ENCODE data around the gene BPIFA3.

The BPIFA3 gene

GRCh38 chr20:33234050-33234449, 16.9 kb downstream of the BPIFA3 start:
- DNase-seq = no peak
- Histone ChIP-seq H3K4me3 (ENCODE audit: control insufficient read depth in 1 of 7, extremely low read depth in 1 of 7, insufficient read depth in 4 of 7, low read depth in 2 of 7, low read length in 6 of 7) (no peak overlapping the region), H3K36me3 (ENCODE audit: control insufficient read depth in 4 of 4, insufficient read depth in 4 of 4, low read length in 3 of 4) (no peaks in the 10 kb centered on the region), H3K27me3 (replicated peaks in 2 of 5; ENCODE audit: control insufficient read depth in 4 of 5, insufficient read depth in 5 of 5, low read length in 4 of 5) (peaks cover 0 to 38% (median 8%) of the 10 kb centered on the region in 5 experiments), H3K4me1 (ENCODE audit: control extremely low read depth in 1 of 4, control insufficient read depth in 4 of 4, insufficient read depth in 4 of 4, low read length in 3 of 4) (peaks cover 0 to 11% (median 0%) of the 10 kb centered on the region in 4 experiments), H3K9me3 (ENCODE audit: control extremely low read depth in 1 of 5, control insufficient read depth in 4 of 5, insufficient read depth in 2 of 5, low read depth in 1 of 5, low read length in 4 of 5) (no peaks in the 10 kb centered on the region), H3K27ac (ENCODE audit: insufficient read depth in 1 of 2, low read depth in 1 of 2, low read length in 2 of 2, poor library complexity in 1 of 2, severe bottlenecking in 2 of 2) (no peak overlapping the region)
- 90% methylated on average over 2 of the region's 2 CpGs for WGBS (ENCODE audit: insufficient coverage)
- POLR2A ChIA-PET = no interaction called here
- CTCF ChIA-PET = no interaction called here

- no peaks in the 10 kb centered on the region for H3K4me1 ChIP-seq (ENCODE audit: control extremely low read depth in 1 of 4, control insufficient read depth in 4 of 4, insufficient read depth in 4 of 4, low read length in 3 of 4)
- ChIA-PET POLR2A (no interaction called here), CTCF (interaction anchor here (1.3 kb wide), 1 partner anchor 28 kb away, joined by 3 read pairs; no protein-coding TSS in a partner anchor)
- H3K4me3 ChIP-seq (ENCODE audit: control insufficient read depth in 1 of 7, extremely low read depth in 1 of 7, insufficient read depth in 4 of 7, low read depth in 2 of 7, low read length in 6 of 7) = no peak within 1 kb of the TSS
- no peaks in the 10 kb centered on the region for H3K36me3 ChIP-seq (ENCODE audit: control insufficient read depth in 4 of 4, insufficient read depth in 4 of 4, low read length in 3 of 4)
- H3K27me3 ChIP-seq (replicated peaks in 2 of 5; ENCODE audit: control insufficient read depth in 4 of 5, insufficient read depth in 5 of 5, low read length in 4 of 5) = peaks cover 0 to 38% (median 10%) of the 10 kb centered on the region in 5 experiments
- WGBS (ENCODE audit: insufficient coverage) = 94% methylated on average over 4 of the region's 5 CpGs
- H3K27ac ChIP-seq (ENCODE audit: insufficient read depth in 1 of 2, low read depth in 1 of 2, low read length in 2 of 2, poor library complexity in 1 of 2, severe bottlenecking in 2 of 2) = no peak within 1 kb of the TSS
- H3K9me3 ChIP-seq (ENCODE audit: control extremely low read depth in 1 of 5, control insufficient read depth in 4 of 5, insufficient read depth in 2 of 5, low read depth in 1 of 5, low read length in 4 of 5) = no peaks in the 10 kb centered on the region
- DNase-seq = no peak
Observed at GRCh38 chr20:33235696-33236095, 18.5 kb downstream of the BPIFA3 start, which contains the start of gene BPIFA1. Gene BPIFA1 (plus strand): TSS chr20:33235996. CDS start chr20:33237712, 1,716 bp downstream.

- Histone ChIP-seq H3K27me3 (replicated peaks in 2 of 5; ENCODE audit: control insufficient read depth in 4 of 5, insufficient read depth in 5 of 5, low read length in 4 of 5) (peaks cover 0 to 36% (median 10%) of the 10 kb centered on the region in 5 experiments), H3K4me3 (ENCODE audit: control insufficient read depth in 1 of 7, extremely low read depth in 1 of 7, insufficient read depth in 4 of 7, low read depth in 2 of 7, low read length in 6 of 7) (no peak overlapping the region), H3K4me1 (ENCODE audit: control extremely low read depth in 1 of 4, control insufficient read depth in 4 of 4, insufficient read depth in 4 of 4, low read length in 3 of 4) (no peaks in the 10 kb centered on the region), H3K9me3 (ENCODE audit: control extremely low read depth in 1 of 5, control insufficient read depth in 4 of 5, insufficient read depth in 2 of 5, low read depth in 1 of 5, low read length in 4 of 5) (no peaks in the 10 kb centered on the region), H3K36me3 (ENCODE audit: control insufficient read depth in 4 of 4, insufficient read depth in 4 of 4, low read length in 3 of 4) (no peaks in the 10 kb centered on the region), H3K27ac (ENCODE audit: insufficient read depth in 1 of 2, low read depth in 1 of 2, low read length in 2 of 2, poor library complexity in 1 of 2, severe bottlenecking in 2 of 2) (no peak overlapping the region)
- CTCF ChIA-PET = interaction anchor here (1.3 kb wide), 1 partner anchor 27 kb away, joined by 3 read pairs; no protein-coding TSS in a partner anchor
- POLR2A ChIA-PET = no interaction called here
- DNase-seq = no peak
- 86% methylated on average over 1 of the region's 1 CpG for WGBS (ENCODE audit: insufficient coverage)
Observed at GRCh38 chr20:33236351-33236750, 19.2 kb downstream of the BPIFA3 start.

- no peak overlapping the region for H3K4me3 ChIP-seq (ENCODE audit: control insufficient read depth in 1 of 7, extremely low read depth in 1 of 7, insufficient read depth in 4 of 7, low read depth in 2 of 7, low read length in 6 of 7)
- H3K4me1 ChIP-seq (ENCODE audit: control extremely low read depth in 1 of 4, control insufficient read depth in 4 of 4, insufficient read depth in 4 of 4, low read length in 3 of 4) = no peaks in the 10 kb centered on the region
- DNase-seq = no peak
- H3K9me3 ChIP-seq (ENCODE audit: control extremely low read depth in 1 of 5, control insufficient read depth in 4 of 5, insufficient read depth in 2 of 5, low read depth in 1 of 5, low read length in 4 of 5) = no peaks in the 10 kb centered on the region
- no peak overlapping the region for H3K27ac ChIP-seq (ENCODE audit: insufficient read depth in 1 of 2, low read depth in 1 of 2, low read length in 2 of 2, poor library complexity in 1 of 2, severe bottlenecking in 2 of 2)
- no peaks in the 10 kb centered on the region for H3K36me3 ChIP-seq (ENCODE audit: control insufficient read depth in 4 of 4, insufficient read depth in 4 of 4, low read length in 3 of 4)
- WGBS (ENCODE audit: insufficient coverage) = 78% methylated on average over 5 of the region's 6 CpGs
- POLR2A ChIA-PET = no interaction called here
- CTCF ChIA-PET = no interaction called here
- peaks cover 0 to 27% (median 12%) of the 10 kb centered on the region in 5 experiments for H3K27me3 ChIP-seq (replicated peaks in 2 of 5; ENCODE audit: control insufficient read depth in 4 of 5, insufficient read depth in 5 of 5, low read length in 4 of 5)
Observed at GRCh38 chr20:33237989-33238388, 20.8 kb downstream of the BPIFA3 start.

- ChIA-PET CTCF (no interaction called here), POLR2A (no interaction called here)
- no CpG with 5 or more reads among the region's 1 CpG for WGBS (ENCODE audit: insufficient coverage)
Observed at GRCh38 chr20:33239418-33239817, 22.3 kb downstream of the BPIFA3 start.

GRCh38 chr20:33239979-33240736, 23.0 kb downstream of the BPIFA3 start:
- POLR2A ChIA-PET = no interaction called here
- H3K4me1 ChIP-seq (ENCODE audit: control extremely low read depth in 1 of 4, control insufficient read depth in 4 of 4, insufficient read depth in 4 of 4, low read length in 3 of 4) = no peaks in the 10 kb centered on the region

More at GRCh38 chr20:33239418-33239817, 22.3 kb downstream of the BPIFA3 start:
- Histone ChIP-seq H3K4me3 (ENCODE audit: control insufficient read depth in 1 of 7, extremely low read depth in 1 of 7, insufficient read depth in 4 of 7, low read depth in 2 of 7, low read length in 6 of 7) (no peak overlapping the region), H3K9me3 (ENCODE audit: control extremely low read depth in 1 of 5, control insufficient read depth in 4 of 5, insufficient read depth in 2 of 5, low read depth in 1 of 5, low read length in 4 of 5) (no peaks in the 10 kb centered on the region), H3K27ac (ENCODE audit: insufficient read depth in 1 of 2, low read depth in 1 of 2, low read length in 2 of 2, poor library complexity in 1 of 2, severe bottlenecking in 2 of 2) (no peak overlapping the region), H3K4me1 (ENCODE audit: control extremely low read depth in 1 of 4, control insufficient read depth in 4 of 4, insufficient read depth in 4 of 4, low read length in 3 of 4) (no peaks in the 10 kb centered on the region), H3K36me3 (ENCODE audit: control insufficient read depth in 4 of 4, insufficient read depth in 4 of 4, low read length in 3 of 4) (no peaks in the 10 kb centered on the region), H3K27me3 (replicated peaks in 2 of 5; ENCODE audit: control insufficient read depth in 4 of 5, insufficient read depth in 5 of 5, low read length in 4 of 5) (peaks cover 0 to 16% (median 7%) of the 10 kb centered on the region in 5 experiments)
- DNase-seq = no peak

GRCh38 chr20:33240923-33241322, 23.8 kb downstream of the BPIFA3 start:
- H3K27ac ChIP-seq (ENCODE audit: insufficient read depth in 1 of 2, low read depth in 1 of 2, low read length in 2 of 2, poor library complexity in 1 of 2, severe bottlenecking in 2 of 2) = no peak overlapping the region
- no peaks in the 10 kb centered on the region for H3K4me1 ChIP-seq (ENCODE audit: control extremely low read depth in 1 of 4, control insufficient read depth in 4 of 4, insufficient read depth in 4 of 4, low read length in 3 of 4)
- H3K9me3 ChIP-seq (ENCODE audit: control extremely low read depth in 1 of 5, control insufficient read depth in 4 of 5, insufficient read depth in 2 of 5, low read depth in 1 of 5, low read length in 4 of 5) = no peaks in the 10 kb centered on the region
- WGBS (ENCODE audit: insufficient coverage) = 100% methylated on average over 1 of the region's 5 CpGs
- H3K4me3 ChIP-seq (ENCODE audit: control insufficient read depth in 1 of 7, extremely low read depth in 1 of 7, insufficient read depth in 4 of 7, low read depth in 2 of 7, low read length in 6 of 7) = no peak overlapping the region
- H3K36me3 ChIP-seq (ENCODE audit: control insufficient read depth in 4 of 4, insufficient read depth in 4 of 4, low read length in 3 of 4) = no peaks in the 10 kb centered on the region
- DNase-seq = no peak
- ChIA-PET CTCF (no interaction called here), POLR2A (no interaction called here)
- peaks cover 0 to 12% (median 4%) of the 10 kb centered on the region in 5 experiments for H3K27me3 ChIP-seq (replicated peaks in 2 of 5; ENCODE audit: control insufficient read depth in 4 of 5, insufficient read depth in 5 of 5, low read length in 4 of 5)

More at GRCh38 chr20:33239979-33240736, 23.0 kb downstream of the BPIFA3 start:
- H3K4me3 ChIP-seq (ENCODE audit: control insufficient read depth in 1 of 7, extremely low read depth in 1 of 7, insufficient read depth in 4 of 7, low read depth in 2 of 7, low read length in 6 of 7) = no peak overlapping the region
- no peaks in the 10 kb centered on the region for H3K9me3 ChIP-seq (ENCODE audit: control extremely low read depth in 1 of 5, control insufficient read depth in 4 of 5, insufficient read depth in 2 of 5, low read depth in 1 of 5, low read length in 4 of 5)
- CTCF ChIA-PET = no interaction called here
- no peaks in the 10 kb centered on the region for H3K36me3 ChIP-seq (ENCODE audit: control insufficient read depth in 4 of 4, insufficient read depth in 4 of 4, low read length in 3 of 4)
- no peak for DNase-seq
- 89% methylated on average over 3 of the region's 4 CpGs for WGBS (ENCODE audit: insufficient coverage)
- peaks cover 0 to 14% (median 7%) of the 10 kb centered on the region in 5 experiments for H3K27me3 ChIP-seq (replicated peaks in 2 of 5; ENCODE audit: control insufficient read depth in 4 of 5, insufficient read depth in 5 of 5, low read length in 4 of 5)
- H3K27ac ChIP-seq (ENCODE audit: insufficient read depth in 1 of 2, low read depth in 1 of 2, low read length in 2 of 2, poor library complexity in 1 of 2, severe bottlenecking in 2 of 2) = no peak overlapping the region
